NT2/D1 (cell line): ENCODE data around the gene OR52W1.

Source experiments
- SUZ12 ChIP-seq: IDR thresholded peaks from 2 replicates; pipeline ENCODE4 v1.6.1; 2011; ENCODE audit not compliant: insufficient read length, insufficient read depth; ENCODE audit errors: extremely low read depth
- YY1 ChIP-seq: IDR thresholded peaks from 2 replicates; pipeline ENCODE4 v1.6.1; 2011; ENCODE audit not compliant: insufficient read length, insufficient read depth
- ZNF274 ChIP-seq: IDR thresholded peaks from 2 replicates; pipeline ENCODE4 v1.6.1; 2011; ENCODE audit warnings: mild to moderate bottlenecking, low read depth, low read length

GRCh38 chr11:6196396-6196795 lies 2.6 kb upstream of the OR52W1 start:
- no peak for TF ChIP-seq YY1
- TF ChIP-seq ZNF274: no peak
- no peak for TF ChIP-seq SUZ12
